ENCODE measurements around the gene OR2C3. TPM values are rescaled to one million over a fixed set of nuclear protein-coding genes. Genes with fewer than 3 reads are reported as not detected.

Gene OR2C3
- polyA plus RNA-seq, 3 donors = 0.01 TPM; not detected in 2

GRCh38 chr1:247518613-247518891, 17.7 kb downstream of the OR2C3 start:
- no peak for DNase-seq
- Mint-ChIP-seq H3K27ac (no peak overlapping the region), H3K36me3 (peaks cover 12 to 13% of the 10 kb centered on the region in 2 donors), H3K4me3 (peak overlapping the region; percentile 61 to 78), H3K9me3 (peaks cover 30 to 44% (median 36%) of the 10 kb centered on the region in 7 donors), H3K4me1 (peaks cover 4% of the 10 kb centered on the region), H3K27me3 (ENCODE audit: low read depth in 3 of 3) (peaks cover 0 to 3% (median 0%) of the 10 kb centered on the region in 3 donors)
- TF ChIP-seq CTCF (IDR thresholded peaks at IDR 0.05) = no peak
- Histone ChIP-seq H3K79me2 (ENCODE audit: insufficient read depth, low read length) (no peaks in the 10 kb centered on the region), H3K4me2 (replicated peaks; ENCODE audit: extremely low read depth, low read length, poor library complexity, severe bottlenecking) (peak overlapping the region; percentile 48), H4K20me1 (ENCODE audit: insufficient read depth, low read length) (no peaks in the 10 kb centered on the region), H3K36me3 (replicated peaks in 1 of 2; ENCODE audit: control insufficient read depth in 1 of 2, insufficient read depth in 2 of 2, low read length in 2 of 2) (no peaks in the 10 kb centered on the region), H2AFZ (ENCODE audit: insufficient read depth, low read depth, low read length, poor library complexity, severe bottlenecking) (peak overlapping the region; percentile 63), H3K4me1 (ENCODE audit: control insufficient read depth in 1 of 2, insufficient read depth in 2 of 2, low read length in 2 of 2) (no peaks in the 10 kb centered on the region), H3K4me3 (replicated peaks in 1 of 3; ENCODE audit: low read depth in 2 of 3, low read length in 3 of 3) (peak overlapping the region in 1 of 3 experiments; percentile 53), H3K27me3 (ENCODE audit: control insufficient read depth in 2 of 2, insufficient read depth in 2 of 2, low read length in 2 of 2) (no peaks in the 10 kb centered on the region), H3K9ac (ENCODE audit: insufficient read depth, low read length, poor library complexity, severe bottlenecking) (no peak overlapping the region), H3K9me3 (replicated peaks in 1 of 2; ENCODE audit: control insufficient read depth in 1 of 2, insufficient read depth in 1 of 2, low read length in 2 of 2) (peaks cover 15 to 24% of the 10 kb centered on the region in 2 donors), H3K27ac (ENCODE audit: low read depth in 1 of 2, low read length in 2 of 2) (no peak overlapping the region)
- intact Hi-C loops (cut with micrococcal nuclease) = no loop called here
- 89% methylated on average over 19 of the region's 19 CpGs for WGBS (ENCODE audit: insufficient coverage)

GRCh38 chr1:247517795-247518612, 18.2 kb downstream of the OR2C3 start:
- Histone ChIP-seq H3K4me1 (ENCODE audit: control insufficient read depth in 1 of 2, insufficient read depth in 2 of 2, low read length in 2 of 2) (no peaks in the 10 kb centered on the region), H3K9ac (ENCODE audit: insufficient read depth, low read length, poor library complexity, severe bottlenecking) (peak overlapping the region; percentile 21), H3K79me2 (ENCODE audit: insufficient read depth, low read length) (no peaks in the 10 kb centered on the region), H3K27ac (ENCODE audit: low read depth in 1 of 2, low read length in 2 of 2) (no peak overlapping the region), H2AFZ (ENCODE audit: insufficient read depth, low read depth, low read length, poor library complexity, severe bottlenecking) (peak overlapping the region; percentile 63), H3K27me3 (ENCODE audit: control insufficient read depth in 2 of 2, insufficient read depth in 2 of 2, low read length in 2 of 2) (no peaks in the 10 kb centered on the region), H3K36me3 (replicated peaks in 1 of 2; ENCODE audit: control insufficient read depth in 1 of 2, insufficient read depth in 2 of 2, low read length in 2 of 2) (no peaks in the 10 kb centered on the region), H3K4me3 (replicated peaks in 1 of 3; ENCODE audit: low read depth in 2 of 3, low read length in 3 of 3) (peak overlapping the region in 2 of 3 experiments; percentile 3 to 53), H3K4me2 (replicated peaks; ENCODE audit: extremely low read depth, low read length, poor library complexity, severe bottlenecking) (peak overlapping the region; percentile 48), H4K20me1 (ENCODE audit: insufficient read depth, low read length) (no peaks in the 10 kb centered on the region), H3K9me3 (replicated peaks in 1 of 2; ENCODE audit: control insufficient read depth in 1 of 2, insufficient read depth in 1 of 2, low read length in 2 of 2) (peaks cover 15 to 30% of the 10 kb centered on the region in 2 donors)
- Mint-ChIP-seq H3K4me1 (peaks cover 4% of the 10 kb centered on the region), H3K27me3 (ENCODE audit: low read depth in 3 of 3) (peaks cover 0 to 3% (median 0%) of the 10 kb centered on the region in 3 donors), H3K9me3 (peaks cover 30 to 48% (median 36%) of the 10 kb centered on the region in 7 donors), H3K27ac (peak overlapping the region in 2 of 7 donors; percentile 18 to 44), H3K4me3 (peak overlapping the region; percentile 61 to 78), H3K36me3 (peaks cover 12 to 13% of the 10 kb centered on the region in 2 donors)
- peak in 1 of 3 donors; percentile 24 for DNase-seq
- TF ChIP-seq CTCF (IDR thresholded peaks at IDR 0.05) = no peak
- intact Hi-C loops (cut with micrococcal nuclease) = no loop called here
- WGBS (ENCODE audit: insufficient coverage) = 55% methylated on average over 72 of the region's 72 CpGs
